ENCODE measurements around the gene ATP8A2.
"Not testable (repeated sequence)": the region's sequence is repeated elsewhere in the genome, so short reads cannot be mapped to it uniquely, and the experiment has no call there.

ATP8A2 gene

DNA sequence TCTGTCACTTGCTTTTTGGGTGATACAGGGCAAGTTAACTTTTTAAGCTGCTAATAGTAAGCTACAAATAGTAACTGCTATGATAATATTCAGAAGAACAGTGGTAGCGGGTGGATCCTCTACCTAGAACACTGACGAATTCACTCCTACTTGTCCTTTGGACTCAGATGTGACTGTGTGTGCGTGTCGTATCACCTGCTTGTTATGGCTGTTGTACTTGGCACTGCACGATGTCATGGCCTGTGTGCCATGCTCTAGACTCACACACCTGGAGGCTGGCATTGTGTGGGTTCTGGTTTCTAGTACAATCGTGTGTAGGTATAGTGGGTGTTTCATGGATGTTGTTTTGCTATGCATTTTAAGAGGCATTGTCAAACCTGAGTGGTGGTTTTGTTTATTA lies 130.8 kb downstream of the ATP8A2 start:
- H3K27ac ChIP-seq = no peak overlapping the region
- TF ChIP-seq, protein P1, sequence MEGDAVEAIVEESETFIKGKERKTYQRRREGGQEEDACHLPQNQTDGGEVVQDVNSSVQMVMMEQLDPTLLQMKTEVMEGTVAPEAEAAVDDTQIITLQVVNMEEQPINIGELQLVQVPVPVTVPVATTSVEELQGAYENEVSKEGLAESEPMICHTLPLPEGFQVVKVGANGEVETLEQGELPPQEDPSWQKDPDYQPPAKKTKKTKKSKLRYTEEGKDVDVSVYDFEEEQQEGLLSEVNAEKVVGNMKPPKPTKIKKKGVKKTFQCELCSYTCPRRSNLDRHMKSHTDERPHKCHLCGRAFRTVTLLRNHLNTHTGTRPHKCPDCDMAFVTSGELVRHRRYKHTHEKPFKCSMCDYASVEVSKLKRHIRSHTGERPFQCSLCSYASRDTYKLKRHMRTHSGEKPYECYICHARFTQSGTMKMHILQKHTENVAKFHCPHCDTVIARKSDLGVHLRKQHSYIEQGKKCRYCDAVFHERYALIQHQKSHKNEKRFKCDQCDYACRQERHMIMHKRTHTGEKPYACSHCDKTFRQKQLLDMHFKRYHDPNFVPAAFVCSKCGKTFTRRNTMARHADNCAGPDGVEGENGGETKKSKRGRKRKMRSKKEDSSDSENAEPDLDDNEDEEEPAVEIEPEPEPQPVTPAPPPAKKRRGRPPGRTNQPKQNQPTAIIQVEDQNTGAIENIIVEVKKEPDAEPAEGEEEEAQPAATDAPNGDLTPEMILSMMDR (conservative IDR thresholded peaks at IDR 0.05) = no peak
- no peak for TF ChIP-seq ZFX (IDR thresholded peaks at IDR 0.05)

DNA sequence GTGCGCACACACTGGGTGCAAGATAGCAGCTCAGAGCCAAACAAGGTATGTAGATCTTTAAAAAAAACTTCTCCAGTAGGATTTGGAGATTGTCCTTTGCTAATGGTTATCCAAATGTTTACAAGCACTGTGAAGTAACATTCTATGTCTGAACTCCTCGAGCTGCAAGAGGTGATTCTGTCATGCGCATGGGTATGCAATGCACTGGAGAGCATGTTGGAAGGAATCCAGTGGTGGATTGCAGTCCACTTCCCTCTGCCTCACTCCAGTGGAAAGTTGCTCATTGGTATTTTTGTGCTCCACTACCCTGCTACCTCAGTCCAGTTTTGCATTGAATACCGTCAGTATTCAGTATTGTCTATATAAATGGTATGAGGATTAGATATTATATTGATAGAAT lies 132.1 kb downstream of the ATP8A2 start:
- TF ChIP-seq ZFX (IDR thresholded peaks at IDR 0.05) = no peak
- TF ChIP-seq, protein P1 (conservative IDR thresholded peaks at IDR 0.05) = no peak
- no peak overlapping the region for H3K27ac ChIP-seq

- no peak overlapping the region for H3K27ac ChIP-seq
- TF ChIP-seq, protein P1 (conservative IDR thresholded peaks at IDR 0.05) = no peak
- no peak for TF ChIP-seq ZFX (IDR thresholded peaks at IDR 0.05)
These were observed 136.1 kb downstream of the ATP8A2 start for GRCh38 chr13:25507841-25508240.

DNA sequence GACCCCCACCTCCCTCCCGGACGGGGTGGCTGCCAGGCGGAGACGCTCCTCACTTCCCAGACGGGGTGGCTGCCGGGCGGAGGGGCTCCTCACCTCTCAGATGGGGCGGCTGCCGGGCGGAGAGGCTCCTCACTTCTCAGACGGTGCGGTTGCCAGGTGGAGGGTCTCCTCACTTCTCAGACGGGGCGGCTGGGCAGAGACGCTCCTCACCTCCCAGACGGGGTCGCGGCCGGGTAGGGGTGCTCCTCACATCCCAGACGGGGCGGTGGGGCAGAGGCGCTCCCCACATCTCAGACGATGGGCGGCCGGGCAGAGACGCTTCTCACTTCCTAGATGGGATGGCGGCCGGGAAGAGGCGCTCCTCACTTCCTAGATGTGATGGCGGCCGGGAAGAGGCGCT lies 141.3 kb downstream of the ATP8A2 start:
- H3K27ac ChIP-seq = not testable (repeated sequence)

DNA sequence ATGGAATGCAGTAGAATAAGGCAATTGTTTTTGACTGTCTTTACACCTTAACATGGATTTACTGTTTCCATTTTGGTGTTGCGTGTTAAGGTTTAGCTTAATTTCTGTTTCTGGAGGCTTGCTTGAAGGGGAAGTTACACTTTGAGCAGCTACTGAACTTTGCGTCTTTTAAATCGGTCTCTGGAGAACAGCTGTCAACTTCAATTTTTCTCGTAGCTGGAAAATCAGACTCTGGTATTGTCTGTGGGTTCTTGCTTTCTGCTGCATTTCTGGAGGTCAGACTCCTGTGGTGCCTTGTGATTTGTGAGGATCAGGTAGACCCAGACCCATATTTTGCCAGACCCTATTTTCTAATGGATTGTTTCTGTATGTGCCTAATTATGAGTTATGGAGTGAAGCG lies 146.7 kb downstream of the ATP8A2 start:
- TF ChIP-seq ZFX (IDR thresholded peaks at IDR 0.05) = no peak
- TF ChIP-seq, protein P1 (conservative IDR thresholded peaks at IDR 0.05) = no peak
- H3K27ac ChIP-seq = no peak overlapping the region

GRCh38 chr13:25525884-25526283 lies 154.1 kb downstream of the ATP8A2 start:
- TF ChIP-seq, protein P1 (conservative IDR thresholded peaks at IDR 0.05) = no peak
- TF ChIP-seq ZFX (IDR thresholded peaks at IDR 0.05) = no peak
- H3K27ac ChIP-seq = no peak overlapping the region

DNA sequence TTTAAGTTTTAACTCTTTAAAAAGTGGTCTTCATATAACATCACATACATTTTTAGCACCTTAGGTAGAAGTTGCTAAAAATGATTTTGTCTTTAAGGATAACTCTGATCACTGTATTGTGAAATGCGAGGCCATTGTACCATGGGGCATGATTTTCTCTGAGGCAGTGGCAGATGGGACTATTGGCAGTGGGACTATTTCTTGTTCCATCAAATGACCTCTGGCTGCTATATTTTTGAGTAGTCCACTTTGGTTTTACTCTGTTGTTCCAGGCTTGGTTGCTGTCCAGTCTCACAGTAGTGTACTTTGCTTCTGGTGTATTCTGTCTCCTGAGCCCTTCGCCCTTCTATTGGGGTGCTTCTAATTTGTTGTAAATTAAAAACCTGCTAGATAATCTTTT lies 156.5 kb downstream of the ATP8A2 start:
- H3K27ac ChIP-seq = no peak overlapping the region
- TF ChIP-seq, protein P1 (conservative IDR thresholded peaks at IDR 0.05) = no peak
- TF ChIP-seq ZFX (IDR thresholded peaks at IDR 0.05) = no peak

DNA sequence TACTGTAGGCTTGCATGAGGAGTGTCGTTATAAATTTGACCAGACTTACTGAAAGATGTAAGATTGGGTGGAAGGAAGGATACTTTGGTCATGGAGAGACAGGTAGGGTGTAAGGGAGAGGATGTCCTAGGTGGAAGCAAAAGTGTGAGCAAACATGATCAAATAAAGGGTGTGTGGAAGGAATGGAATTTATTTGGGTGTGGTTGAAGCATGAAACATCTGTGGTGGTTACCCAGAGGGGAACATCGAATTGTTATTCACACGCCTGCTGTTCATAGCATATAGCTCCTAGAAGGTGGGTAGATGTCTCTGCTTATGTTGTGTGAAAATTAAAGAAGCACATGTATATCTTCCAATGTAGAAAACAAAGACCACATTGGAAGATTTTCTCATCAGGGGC lies 157.7 kb downstream of the ATP8A2 start:
- TF ChIP-seq, protein P1 (conservative IDR thresholded peaks at IDR 0.05) = no peak
- TF ChIP-seq ZFX (IDR thresholded peaks at IDR 0.05) = no peak

More for the DNA sequence above, 157.7 kb downstream of the ATP8A2 start:
- no peak overlapping the region for H3K27ac ChIP-seq
